Spinal cord (tissue), 10 donors: Measurements from ENCODE around the gene ARHGEF11. TPM values are rescaled to one million over a fixed set of nuclear protein-coding genes. Genes with fewer than 3 reads are reported as not detected.
A peak's percentile ranks its signal among the peaks of the same experiment; 100 is the strongest.

Source experiments
- DNase-seq, 6 donors: peaks; one replicate each; pipeline versions ENCODE4 v3.0.0 to v3.0.0-alpha.2; 2013 to 2015; ENCODE audit warnings: low spot score in 6 of 6, low read depth in 4 of 6
- H3K27ac ChIP-seq: one replicate; pipeline ENCODE4 v1.5.1; 2013; ENCODE audit warnings: low read depth, low read length, control low read depth
- H3K27me3 ChIP-seq: one replicate; pipeline ENCODE4 v1.6.1; 2013; ENCODE audit warnings: low read length; ENCODE audit not compliant: control insufficient read depth, insufficient read depth
- H3K36me3 ChIP-seq: one replicate; pipeline ENCODE4 v1.6.1; 2013; ENCODE audit warnings: low read length; ENCODE audit not compliant: control insufficient read depth, insufficient read depth
- H3K4me1 ChIP-seq: one replicate; pipeline ENCODE4 v1.6.1; 2013; ENCODE audit warnings: low read length; ENCODE audit not compliant: control insufficient read depth, insufficient read depth
- H3K4me3 ChIP-seq: one replicate; pipeline ENCODE4 v1.5.1; 2013; ENCODE audit warnings: low read depth, low read length, control low read depth
- H3K9me3 ChIP-seq: one replicate; pipeline ENCODE4 v1.6.1; 2013; ENCODE audit warnings: low read length; ENCODE audit not compliant: control insufficient read depth, insufficient read depth
- WGBS: methylation state at CpG from one replicate; pipeline ENCODE4 v1.1.5; 2013; ENCODE audit warnings: missing lambda C conversion rate; ENCODE audit not compliant: insufficient coverage; 5-methylcytosine and 5-hydroxymethylcytosine counted together
- polyA plus RNA-seq, 2 donors: library from polyadenylated mRNA; unstranded; fragments of 120-200 nt; gene quantifications; one replicate each; pipeline ENCODE4 v1.2.1, GENCODE V29; 2013; ENCODE audit not compliant: insufficient read length in 2 of 2
- total RNA-seq, 2 donors: library from RNA; depleted of rRNA in 1 of 2; stranded (reverse); fragments of 120-200 nt in 1 of 2; fragments of >200 nt in 1 of 2; gene quantifications; one replicate each; pipeline versions ENCODE4 v1.2.3 to v1.2.4, GENCODE V29; 2013 to 2014
- donor health status: healthy.

Gene ARHGEF11
- total and polyA plus RNA-seq, 4 donors: 38.6 to 60.1 (median 47.8) TPM

DNA sequence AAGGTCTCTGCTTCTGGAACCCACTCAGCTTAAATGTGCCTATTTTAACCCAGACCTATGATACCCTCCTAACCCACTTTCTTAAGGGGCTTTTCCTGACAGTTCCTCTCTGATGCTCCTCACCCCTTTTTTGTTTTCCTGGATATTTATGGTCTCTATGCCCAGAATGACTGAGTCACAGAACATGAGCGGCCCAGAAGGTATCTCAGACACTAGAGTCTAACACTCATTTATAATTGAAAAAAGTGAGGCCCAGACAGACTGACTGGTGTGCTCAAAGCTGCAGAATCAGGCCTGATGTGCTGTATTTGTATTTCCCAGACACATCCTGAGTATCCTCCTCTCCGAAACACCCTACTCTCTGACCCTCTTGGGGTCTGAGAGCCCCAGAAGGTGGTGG lies 81.1 kb downstream of the ARHGEF11 start:
- H3K36me3 ChIP-seq: peaks cover 55% of the 10 kb centered on the region
- no peak overlapping the region for H3K4me3 ChIP-seq
- no peaks in the 10 kb centered on the region for H3K9me3 ChIP-seq
- DNase-seq: no peak
- H3K4me1 ChIP-seq: no peaks in the 10 kb centered on the region
- no peak overlapping the region for H3K27ac ChIP-seq
- H3K27me3 ChIP-seq: no peaks in the 10 kb centered on the region
- WGBS: 100% methylated on average over 1 of the region's 2 CpGs

DNA sequence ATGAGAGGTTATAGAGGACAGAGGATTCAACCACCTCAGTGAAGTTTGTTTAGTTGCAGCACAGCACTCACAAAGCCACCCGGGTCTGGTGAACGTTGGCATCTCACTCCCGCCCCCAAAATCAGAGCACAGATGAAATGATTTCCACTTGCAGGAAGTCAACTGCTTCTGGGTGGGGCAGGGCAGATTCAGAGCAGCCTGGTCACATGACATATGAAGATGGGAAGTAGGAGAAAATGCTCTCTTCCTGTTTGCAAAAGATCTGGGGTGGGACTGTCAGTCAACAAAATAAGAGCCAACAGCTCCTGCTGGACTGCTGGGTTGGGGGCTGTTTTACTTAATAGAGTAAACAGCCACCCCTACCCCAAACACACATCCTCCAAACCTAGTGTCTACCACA lies 81.9 kb downstream of the ARHGEF11 start:
- Histone ChIP-seq H3K4me3 (no peak overlapping the region), H3K36me3 (peaks cover 58% of the 10 kb centered on the region), H3K27ac (no peak overlapping the region)

DNA sequence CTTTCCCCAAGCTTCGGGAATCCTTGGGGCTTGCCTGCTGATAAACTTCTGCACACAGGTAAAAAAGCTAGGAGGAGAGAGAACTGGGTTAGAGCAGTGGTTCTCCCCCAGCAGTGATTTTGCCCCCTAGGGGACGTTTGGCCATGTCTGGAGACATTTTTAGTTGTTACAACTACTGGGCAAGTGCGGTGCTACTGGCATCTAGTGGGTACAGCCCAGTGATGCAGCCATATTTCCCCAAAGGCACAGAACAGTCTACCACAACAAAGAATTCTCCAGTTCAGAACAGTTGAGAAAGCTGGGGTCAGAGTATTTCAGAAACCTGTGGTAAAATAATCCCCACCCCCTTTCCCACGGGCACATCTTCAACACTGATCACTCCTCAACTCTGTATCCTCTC lies 83.8 kb downstream of the ARHGEF11 start:
- no peak for DNase-seq
- Histone ChIP-seq H3K9me3 (no peaks in the 10 kb centered on the region), H3K27ac (no peak overlapping the region), H3K4me1 (no peaks in the 10 kb centered on the region), H3K36me3 (peaks cover 69% of the 10 kb centered on the region), H3K27me3 (no peaks in the 10 kb centered on the region), H3K4me3 (no peak overlapping the region)
- 33% methylated on average over 2 of the region's 4 CpGs for WGBS

More for the DNA sequence above, 81.9 kb downstream of the ARHGEF11 start:
- Histone ChIP-seq H3K27me3 (no peaks in the 10 kb centered on the region), H3K9me3 (no peaks in the 10 kb centered on the region), H3K4me1 (no peaks in the 10 kb centered on the region)
- DNase-seq: no peak
- 59% methylated on average over 3 of the region's 3 CpGs for WGBS

GRCh38 chr1:156959925-156960324 lies 85.6 kb downstream of the ARHGEF11 start:
- H3K4me1 ChIP-seq: no peaks in the 10 kb centered on the region
- no peaks in the 10 kb centered on the region for H3K9me3 ChIP-seq
- no peak for DNase-seq
- H3K27me3 ChIP-seq: no peaks in the 10 kb centered on the region
- no peak overlapping the region for H3K27ac ChIP-seq
- H3K36me3 ChIP-seq: peaks cover 85% of the 10 kb centered on the region
- whole genome bisulfite sequencing: 95% methylated on average over 6 of the region's 6 CpGs
- no peak overlapping the region for H3K4me3 ChIP-seq

- Histone ChIP-seq H3K36me3 (peaks cover 86% of the 10 kb centered on the region), H3K4me1 (no peaks in the 10 kb centered on the region), H3K4me3 (no peak overlapping the region), H3K27me3 (no peaks in the 10 kb centered on the region), H3K9me3 (no peaks in the 10 kb centered on the region), H3K27ac (no peak overlapping the region)
- peak in 1 of 6 donors; percentile 1 for DNase-seq
- 100% methylated on average over 1 of the region's 2 CpGs for WGBS
Observed at GRCh38 chr1:156959414-156959813, 86.1 kb downstream of the ARHGEF11 start.

DNA sequence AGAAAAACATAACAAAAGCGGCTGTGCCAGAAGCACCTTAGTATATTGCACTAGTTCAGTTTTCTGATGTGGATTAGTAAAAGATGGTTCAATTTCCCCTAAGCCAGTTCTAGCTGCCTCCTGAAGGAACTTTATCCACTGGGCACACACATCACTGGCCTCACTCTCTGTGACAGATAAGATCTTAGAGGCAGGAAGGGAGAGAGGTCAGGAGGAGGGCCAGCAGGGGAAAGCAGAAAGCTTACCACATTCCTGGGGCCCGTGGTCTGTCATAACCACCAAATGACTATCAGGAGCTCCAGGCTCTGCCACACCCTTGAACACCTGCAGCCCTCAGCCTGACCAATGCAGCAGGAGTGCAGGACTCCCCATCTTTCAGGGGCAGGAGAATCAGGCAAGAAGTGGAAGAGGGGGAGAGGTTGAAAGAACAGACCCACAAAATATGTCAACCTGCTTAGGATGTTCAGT lies 87.3 kb downstream of the ARHGEF11 start:
- no peak for DNase-seq

GRCh38 chr1:156957634-156958033 lies 87.9 kb downstream of the ARHGEF11 start:
- DNase-seq: no peak
- H3K4me1 ChIP-seq: no peaks in the 10 kb centered on the region
- peaks cover 87% of the 10 kb centered on the region for H3K36me3 ChIP-seq
- H3K4me3 ChIP-seq: no peak overlapping the region
- WGBS: no CpG with 5 or more reads among the region's 3 CpGs
- H3K27me3 ChIP-seq: no peaks in the 10 kb centered on the region
- H3K27ac ChIP-seq: no peak overlapping the region
- H3K9me3 ChIP-seq: no peaks in the 10 kb centered on the region

More for the DNA sequence above, 87.3 kb downstream of the ARHGEF11 start:
- no peaks in the 10 kb centered on the region for H3K27me3 ChIP-seq
- H3K4me3 ChIP-seq: no peak overlapping the region
- H3K27ac ChIP-seq: no peak overlapping the region
- peaks cover 87% of the 10 kb centered on the region for H3K36me3 ChIP-seq
- H3K4me1 ChIP-seq: no peaks in the 10 kb centered on the region
- no peaks in the 10 kb centered on the region for H3K9me3 ChIP-seq
- no CpG with 5 or more reads among the region's 2 CpGs for WGBS

GRCh38 chr1:156956333-156956732 lies 89.2 kb downstream of the ARHGEF11 start:
- no peak for DNase-seq
- H3K27ac ChIP-seq: no peak overlapping the region
- H3K27me3 ChIP-seq: no peaks in the 10 kb centered on the region
- no peaks in the 10 kb centered on the region for H3K9me3 ChIP-seq
- no peak overlapping the region for H3K4me3 ChIP-seq
- peaks cover 84% of the 10 kb centered on the region for H3K36me3 ChIP-seq
- 98% methylated on average over 9 of the region's 10 CpGs for WGBS
- H3K4me1 ChIP-seq: no peaks in the 10 kb centered on the region

GRCh38 chr1:156953571-156953970 lies 92.0 kb downstream of the ARHGEF11 start:
- no peak overlapping the region for H3K4me3 ChIP-seq
- no peaks in the 10 kb centered on the region for H3K9me3 ChIP-seq
- H3K27me3 ChIP-seq: no peaks in the 10 kb centered on the region
- no peaks in the 10 kb centered on the region for H3K4me1 ChIP-seq
- H3K27ac ChIP-seq: no peak overlapping the region
- H3K36me3 ChIP-seq: peaks cover 77% of the 10 kb centered on the region
- DNase-seq: no peak
- no CpG with 5 or more reads among the region's 2 CpGs for WGBS

GRCh38 chr1:156951371-156951770 lies 94.2 kb downstream of the ARHGEF11 start:
- 98% methylated on average over 5 of the region's 5 CpGs for WGBS
- DNase-seq: no peak
- Histone ChIP-seq H3K4me3 (no peak overlapping the region), H3K36me3 (peaks cover 80% of the 10 kb centered on the region), H3K9me3 (no peaks in the 10 kb centered on the region), H3K27ac (no peak overlapping the region), H3K27me3 (no peaks in the 10 kb centered on the region), H3K4me1 (no peaks in the 10 kb centered on the region)
